GM18520 (cell line): ENCODE data around the gene NUTM2A.
"Not testable (repeated sequence)": the region's sequence is repeated elsewhere in the genome, so short reads cannot be mapped to it uniquely, and the experiment has no call there.

ENCODE experiments used
- ATAC-seq: cut with Tn5 transposase; IDR thresholded peaks from one replicate; pipeline ENCODE4 v1.9.1; 2021; ENCODE audit not compliant: unreplicated experiment

NUTM2A gene

DNA sequence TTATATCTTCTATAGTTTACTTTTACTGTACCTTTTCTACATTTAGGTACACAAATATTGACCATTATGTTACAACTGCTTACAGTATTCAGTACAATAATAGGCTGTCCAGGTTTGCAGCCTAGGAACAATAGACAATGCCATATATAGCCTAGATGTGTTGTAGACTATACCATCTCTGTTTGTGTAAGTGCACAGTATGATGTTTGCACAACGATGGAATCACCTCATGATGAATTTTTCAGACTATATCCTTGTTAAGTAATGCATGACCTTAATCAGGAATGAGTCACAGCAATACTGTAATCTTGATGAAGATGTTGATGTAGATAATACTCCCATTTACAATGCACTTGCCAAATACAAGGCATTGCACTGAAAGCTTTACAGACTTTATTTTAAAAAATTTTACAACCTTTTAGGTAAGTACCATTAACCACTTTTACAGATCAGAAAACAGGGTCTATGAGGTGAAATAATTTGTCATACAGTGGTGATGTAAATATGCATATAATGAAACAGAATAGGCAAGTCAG, 23.6 kb downstream of the NUTM2A start:
- ATAC-seq: not testable (repeated sequence)

DNA sequence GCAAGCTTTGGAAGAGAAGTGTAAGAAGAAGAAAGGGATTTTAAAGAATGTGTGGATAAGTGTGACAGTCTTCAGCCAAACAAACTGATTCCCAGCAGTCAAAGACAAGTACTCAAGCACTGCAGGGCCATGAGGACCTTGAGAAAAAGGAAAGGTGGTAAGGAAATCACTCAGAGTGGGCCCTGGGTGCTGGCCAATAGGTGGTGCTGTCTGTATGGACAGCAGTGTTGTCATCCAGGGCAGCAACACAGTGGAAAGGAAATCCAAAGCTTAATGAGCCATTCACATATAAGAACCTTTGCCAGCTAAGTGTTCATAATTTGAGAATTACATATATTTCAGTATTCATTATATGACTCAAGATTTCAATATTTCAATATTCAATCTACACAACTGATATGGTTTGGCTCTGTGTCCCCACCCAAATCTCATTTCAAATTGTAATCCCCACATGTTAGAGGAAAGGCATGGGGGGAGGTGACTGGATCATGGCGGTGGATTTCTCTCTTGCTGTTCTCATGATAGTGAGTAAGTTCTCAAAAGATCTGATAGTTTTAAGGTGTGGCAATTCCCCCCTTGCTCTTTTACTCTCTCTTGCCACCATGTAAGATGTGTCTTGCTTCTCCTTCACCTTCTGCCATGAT, 55.6 kb downstream of the NUTM2A start:
- ATAC-seq: not testable (repeated sequence)
